GM18867 (cell line): ENCODE data around the gene OR5AU1.

Experiments
- ATAC-seq: cut with Tn5 transposase; IDR thresholded peaks from one replicate; pipeline ENCODE4 v1.9.1; 2021; ENCODE audit warnings: mild to moderate bottlenecking, moderate library complexity; ENCODE audit not compliant: unreplicated experiment

OR5AU1 gene

GRCh38 chr14:21108791-21109190 lies 47.1 kb downstream of the OR5AU1 start:
- no peak for ATAC-seq

GRCh38 chr14:21107283-21107800 lies 48.5 kb downstream of the OR5AU1 start:
- no peak for ATAC-seq

GRCh38 chr14:21106498-21107282 lies 49.2 kb downstream of the OR5AU1 start:
- no peak for ATAC-seq

DNA sequence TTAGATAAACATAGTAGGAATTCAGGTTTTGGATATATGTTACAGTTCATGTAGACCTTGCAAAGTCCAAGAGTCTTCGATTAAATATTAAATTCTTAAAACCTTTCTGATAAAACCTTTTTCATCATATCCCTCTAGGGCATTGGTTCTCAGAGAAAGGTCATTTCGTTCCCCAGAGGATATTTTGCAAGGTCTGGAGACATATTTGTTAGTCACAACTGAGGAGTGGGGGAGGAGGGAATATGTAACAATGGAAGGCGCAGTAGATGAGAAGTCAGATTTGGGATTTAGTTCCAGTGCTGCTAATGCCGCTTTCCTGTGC lies 49.7 kb downstream of the OR5AU1 start:
- ATAC-seq = no peak

DNA sequence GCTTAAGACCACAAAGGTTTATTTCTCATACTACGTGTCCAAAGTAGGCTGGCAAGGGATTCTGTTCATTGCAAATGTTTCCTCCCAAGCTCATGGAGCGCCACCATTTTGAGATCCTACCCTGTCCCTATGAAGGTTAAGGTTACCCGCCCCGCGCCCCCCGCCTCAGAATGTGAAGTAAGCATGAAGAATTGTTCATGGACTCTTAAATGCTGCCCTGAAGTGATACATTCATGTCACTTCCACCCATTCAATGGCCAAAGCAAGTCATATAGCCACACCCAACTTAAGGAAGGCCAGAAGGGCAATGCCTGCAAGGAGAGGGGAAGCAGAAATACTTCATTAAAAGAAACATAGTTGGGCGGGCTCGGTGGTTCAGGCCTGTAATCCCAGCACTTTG lies 50.8 kb downstream of the OR5AU1 start:
- no peak for ATAC-seq
